DND-41 (cell line): Measurements from ENCODE around the gene RIOK1.

ENCODE experiments used
- CTCF ChIP-seq: IDR thresholded peaks from 2 replicates; pipeline ENCODE4 v1.5.1; 2012; ENCODE audit warnings: borderline replicate concordance, low read length, moderate library complexity, mild to moderate bottlenecking; ENCODE audit not compliant: poor library complexity, severe bottlenecking; ENCODE audit errors: extremely low read depth
- EZH2 ChIP-seq: IDR thresholded peaks from 3 replicates; pipeline ENCODE4 v1.6.1; 2012; ENCODE audit warnings: borderline replicate concordance, low read depth, mild to moderate bottlenecking, moderate library complexity, low read length, inconsistent platforms; ENCODE audit not compliant: severe bottlenecking

- TF ChIP-seq CTCF (no peak), EZH2 (no peak)
These were observed 502 bp upstream of the RIOK1 start for GRCh38 chr6:7389162-7389450.
